ENCODE results near the gene GALNT17.

The GALNT17 gene

GRCh38 chr7:71506822-71507221 is 374.9 kb downstream of the GALNT17 start:
- no peak for DNase-seq (ENCODE audit: low spot score)

- no peak for DNase-seq (ENCODE audit: low spot score)
Measured at GRCh38 chr7:71507680-71508602, 376.0 kb downstream of the GALNT17 start.

GRCh38 chr7:71509381-71509780 is 377.4 kb downstream of the GALNT17 start:
- no peak for DNase-seq (ENCODE audit: low spot score)

- no peak for DNase-seq (ENCODE audit: low spot score)
Measured at GRCh38 chr7:71511361-71511807, 379.4 kb downstream of the GALNT17 start.

- DNase-seq (ENCODE audit: low spot score), result no peak
Measured at GRCh38 chr7:71517940-71518699, 386.2 kb downstream of the GALNT17 start.

- no peak for DNase-seq (ENCODE audit: low spot score)
Measured at GRCh38 chr7:71518880-71519279, 386.9 kb downstream of the GALNT17 start.

GRCh38 chr7:71521506-71521905 is 389.6 kb downstream of the GALNT17 start:
- no peak for DNase-seq (ENCODE audit: low spot score)

- DNase-seq (ENCODE audit: low spot score), result no peak
Measured at GRCh38 chr7:71526106-71526505, 394.2 kb downstream of the GALNT17 start.

GRCh38 chr7:71527213-71527612 is 395.3 kb downstream of the GALNT17 start:
- no peak for DNase-seq (ENCODE audit: low spot score)

GRCh38 chr7:71535616-71536015 is 403.7 kb downstream of the GALNT17 start:
- DNase-seq (ENCODE audit: low spot score), result no peak

GRCh38 chr7:71538210-71538609 is 406.3 kb downstream of the GALNT17 start:
- DNase-seq (ENCODE audit: low spot score), result no peak

GRCh38 chr7:71539615-71540014 is 407.7 kb downstream of the GALNT17 start:
- no peak for DNase-seq (ENCODE audit: low spot score)

GRCh38 chr7:71541707-71542353 is 409.9 kb downstream of the GALNT17 start:
- DNase-seq (ENCODE audit: low spot score), result no peak

GRCh38 chr7:71543396-71543795 is 411.5 kb downstream of the GALNT17 start:
- DNase-seq (ENCODE audit: low spot score), result no peak

- no peak for DNase-seq (ENCODE audit: low spot score)
Measured at GRCh38 chr7:71544816-71545215, 412.9 kb downstream of the GALNT17 start.

- no peak for DNase-seq (ENCODE audit: low spot score)
Measured at GRCh38 chr7:71547426-71547825, 415.5 kb downstream of the GALNT17 start.

GRCh38 chr7:71548746-71549145 is 416.8 kb downstream of the GALNT17 start:
- DNase-seq (ENCODE audit: low spot score), result no peak

GRCh38 chr7:71553306-71553705 is 421.4 kb downstream of the GALNT17 start:
- DNase-seq (ENCODE audit: low spot score), result no peak

GRCh38 chr7:71555758-71556157 is 423.8 kb downstream of the GALNT17 start:
- DNase-seq (ENCODE audit: low spot score), result no peak

GRCh38 chr7:71558806-71559613 is 427.1 kb downstream of the GALNT17 start:
- no peak for DNase-seq (ENCODE audit: low spot score)

GRCh38 chr7:71560354-71560995 is 428.5 kb downstream of the GALNT17 start:
- no peak for DNase-seq (ENCODE audit: low spot score)
